Neural cell (in vitro differentiated cells): ENCODE results near the gene TRAT1. TPM values are rescaled to one million over a fixed set of nuclear protein-coding genes. Genes with fewer than 3 reads are reported as not detected.

Experiments used
- H2AFZ ChIP-seq: fragments of 200-600, 300-800 bp; sonication (generic), shearing (Covaris generic); 2 replicates; pipeline ENCODE4 v1.6.0; 2014; ENCODE audit warnings: low read depth, mild to moderate bottlenecking, antibody characterized with exemption, low read length, moderate library complexity
- H3F3A ChIP-seq: fragments of 200-600 bp; shearing (Covaris generic); 2 replicates; pipeline ENCODE4 v1.6.1; 2016; ENCODE audit warnings: mild to moderate bottlenecking, moderate library complexity, mixed read lengths, antibody characterized with exemption, low read length; ENCODE audit not compliant: insufficient read depth, poor library complexity, severe bottlenecking
- H3K27ac ChIP-seq: fragments of 200-600, 300-800 bp; sonication (generic), shearing (Covaris generic); 2 replicates; pipeline ENCODE4 v1.5.1; 2014; ENCODE audit warnings: mild to moderate bottlenecking, low read length, moderate library complexity
- H3K27me3 ChIP-seq: fragments of 300-800, 200-600 bp; sonication (generic), shearing (Covaris generic); 2 replicates; pipeline ENCODE4 v1.6.0; 2014; ENCODE audit warnings: mild to moderate bottlenecking, low read depth, low read length, moderate library complexity; ENCODE audit not compliant: insufficient read depth
- H3K36me3 ChIP-seq: fragments of 300-800, 200-600 bp; sonication (generic), shearing (Covaris generic); 2 replicates; pipeline ENCODE4 v1.5.1; 2014; ENCODE audit warnings: mild to moderate bottlenecking, antibody characterized with exemption, low read length, moderate library complexity; ENCODE audit not compliant: insufficient read depth
- H3K4me2 ChIP-seq: fragments of 300-800, 200-600 bp; sonication (generic), shearing (Covaris generic); 2 replicates; pipeline ENCODE4 v1.6.0; 2014; ENCODE audit warnings: mild to moderate bottlenecking, low read length
- H3K4me3 ChIP-seq: fragments of 300-800, 200-600 bp; sonication (generic), shearing (Covaris generic); 2 replicates; pipeline ENCODE4 v1.5.1; 2014; ENCODE audit warnings: mild to moderate bottlenecking, low read length, moderate library complexity
- H3K79me2 ChIP-seq: fragments of 200-600 bp; shearing (Covaris generic); replicated peaks from 2 replicates; pipeline ENCODE4 v1.6.0; 2014; ENCODE audit warnings: mild to moderate bottlenecking, low read length, moderate library complexity; ENCODE audit not compliant: insufficient read depth
- H3K9ac ChIP-seq: fragments of 300-800, 200-600 bp; sonication (generic), shearing (Covaris generic); 2 replicates; pipeline ENCODE4 v1.6.1; 2016; ENCODE audit warnings: mild to moderate bottlenecking, low read length, mixed read lengths
- H3K9me2 ChIP-seq: fragments of 200-600 bp; shearing (Covaris generic); 2 replicates; pipeline ENCODE4 v1.6.1; 2016; ENCODE audit warnings: mild to moderate bottlenecking, low read length, mixed read lengths; ENCODE audit not compliant: insufficient read depth
- H3K9me3 ChIP-seq: fragments of 200-600, 300-800 bp; sonication (generic), shearing (Covaris generic); 2 replicates; pipeline ENCODE4 v1.6.1; 2016; ENCODE audit warnings: mild to moderate bottlenecking, mixed run types, low read length, moderate library complexity, mixed read lengths
- H4K20me1 ChIP-seq: fragments of 200-600 bp; shearing (Covaris generic); 2 replicates; pipeline ENCODE4 v1.6.1; 2016; ENCODE audit warnings: mild to moderate bottlenecking, mixed run types; ENCODE audit not compliant: insufficient read depth
- CTCF ChIP-seq: fragments of 450-650 bp; IDR thresholded peaks from 2 replicates; pipeline ENCODE4 v1.5.1; 2014; ENCODE audit warnings: antibody characterized with exemption, mild to moderate bottlenecking, moderate library complexity; ENCODE audit not compliant: poor library complexity, severe bottlenecking
- EP300 ChIP-seq: fragments of 450-650 bp; conservative IDR thresholded peaks from 2 replicates; pipeline ENCODE4 v1.6.1; 2014; ENCODE audit warnings: antibody characterized with exemption, mild to moderate bottlenecking, moderate library complexity; ENCODE audit not compliant: poor library complexity, severe bottlenecking
- EZH2 ChIP-seq: fragments of 200-600, 300-800 bp; shearing (Covaris generic), sonication (generic); IDR thresholded peaks from 2 replicates; pipeline ENCODE4 v1.6.1; 2014; ENCODE audit warnings: antibody characterized with exemption, low read length, borderline replicate concordance, mild to moderate bottlenecking; ENCODE audit not compliant: insufficient read depth, poor library complexity, severe bottlenecking
- MXI1 ChIP-seq: fragments of 450-650 bp; conservative IDR thresholded peaks from 2 replicates; pipeline ENCODE4 v1.6.1; 2014; ENCODE audit warnings: antibody characterized with exemption, mild to moderate bottlenecking; ENCODE audit not compliant: poor library complexity, severe bottlenecking
- POLR2AphosphoS5 ChIP-seq: IDR thresholded peaks from 2 replicates; pipeline ENCODE4 v1.6.1; 2012
- RAD21 ChIP-seq: fragments of 450-650 bp; conservative IDR thresholded peaks from 2 replicates; pipeline ENCODE4 v1.6.1; 2014; ENCODE audit warnings: antibody characterized with exemption, mild to moderate bottlenecking, moderate library complexity
- REST ChIP-seq: IDR thresholded peaks from 2 replicates; pipeline ENCODE4 v1.6.1; 2012; ENCODE audit warnings: borderline replicate concordance
- SMC3 ChIP-seq: fragments of 450-650 bp; conservative IDR thresholded peaks from 2 replicates; pipeline ENCODE4 v1.6.1; 2014; ENCODE audit warnings: antibody characterized with exemption, mild to moderate bottlenecking, moderate library complexity; ENCODE audit not compliant: poor library complexity
- TAF1 ChIP-seq: IDR thresholded peaks from 2 replicates; pipeline ENCODE4 v1.6.1; 2012; ENCODE audit warnings: low read depth
- polyA minus RNA-seq: library from RNA; depleted of rRNA, polyadenylated mRNA; stranded (reverse); fragments of >200 nt; gene quantifications from 2 replicates; pipeline ENCODE4 v1.2.3, GENCODE V29; 2014
- polyA plus RNA-seq: library from polyadenylated mRNA; depleted of rRNA; stranded (reverse); fragments of >200 nt; gene quantifications from 2 replicates; pipeline ENCODE4 v1.2.3, GENCODE V29; 2014

The TRAT1 gene
- polyA plus RNA-seq: 0.90 TPM in 1 of 2 replicates, not detected in the other
- polyA minus RNA-seq: 0.73 TPM in 1 of 2 replicates, not detected in the other

GRCh38 chr3:108822123-108822897 lies at the start of gene TRAT1:
TSS of gene TRAT1 (plus strand) at chr3:108822786. CDS start at chr3:108822928, 142 bp downstream.
- H3K4me2 ChIP-seq: no peak within 1 kb of the TSS
- TF ChIP-seq EZH2: no peak
- no peak for TF ChIP-seq TAF1
- TF ChIP-seq RAD21: no peak
- no peak for TF ChIP-seq EP300
- TF ChIP-seq CTCF: no peak
- no peak for TF ChIP-seq MXI1
- no peak for TF ChIP-seq REST
- no peak for TF ChIP-seq SMC3
- no peak for TF ChIP-seq POLR2AphosphoS5
- H3K27ac ChIP-seq: no peak within 1 kb of the TSS
- H2AFZ ChIP-seq: no peak within 1 kb of the TSS
- H3K4me3 ChIP-seq: no peak within 1 kb of the TSS
- no peaks in the 10 kb centered on the region for H3K9me3 ChIP-seq
- H4K20me1 ChIP-seq: no peaks in the 10 kb centered on the region
- no peaks in the 10 kb centered on the region for H3K9me2 ChIP-seq
- H3F3A ChIP-seq: peaks cover 6% of the 10 kb centered on the region
- no peaks in the 10 kb centered on the region for H3K27me3 ChIP-seq
- no peaks in the 10 kb centered on the region for H3K79me2 ChIP-seq
- no peaks in the 10 kb centered on the region for H3K36me3 ChIP-seq
- H3K9ac ChIP-seq: no peak within 1 kb of the TSS

GRCh38 chr3:108775649-108776048 lies 46.9 kb upstream of the TRAT1 start:
- TF ChIP-seq SMC3: no peak
- TF ChIP-seq RAD21: no peak
- no peak for TF ChIP-seq CTCF
- TF ChIP-seq EP300: no peak
- no peak for TF ChIP-seq MXI1
- TF ChIP-seq POLR2AphosphoS5: no peak
- no peak for TF ChIP-seq TAF1
- TF ChIP-seq EZH2: no peak
- no peak for TF ChIP-seq REST
- Histone ChIP-seq H4K20me1 (no peaks in the 10 kb centered on the region), H3K9ac (no peak overlapping the region), H3F3A (no peaks in the 10 kb centered on the region), H3K4me2 (no peak overlapping the region), H3K27me3 (no peaks in the 10 kb centered on the region), H3K27ac (no peak overlapping the region), H3K36me3 (no peaks in the 10 kb centered on the region), H3K79me2 (no peaks in the 10 kb centered on the region), H2AFZ (no peak overlapping the region), H3K4me3 (no peak overlapping the region), H3K9me3 (no peaks in the 10 kb centered on the region), H3K9me2 (no peaks in the 10 kb centered on the region)
